ENCODE results near the gene LENEP. TPM values are rescaled to one million over a fixed set of nuclear protein-coding genes. Genes with fewer than 3 reads are reported as not detected.
A peak's percentile ranks its signal among the peaks of the same experiment; 100 is the strongest.

Gene LENEP
- total and polyA plus RNA-seq, 2 of the 8 experiments (the other 6 are each of a cell fraction or from before 2014, with no cell fraction given), result 1.3 TPM; not detected in 1

DNA sequence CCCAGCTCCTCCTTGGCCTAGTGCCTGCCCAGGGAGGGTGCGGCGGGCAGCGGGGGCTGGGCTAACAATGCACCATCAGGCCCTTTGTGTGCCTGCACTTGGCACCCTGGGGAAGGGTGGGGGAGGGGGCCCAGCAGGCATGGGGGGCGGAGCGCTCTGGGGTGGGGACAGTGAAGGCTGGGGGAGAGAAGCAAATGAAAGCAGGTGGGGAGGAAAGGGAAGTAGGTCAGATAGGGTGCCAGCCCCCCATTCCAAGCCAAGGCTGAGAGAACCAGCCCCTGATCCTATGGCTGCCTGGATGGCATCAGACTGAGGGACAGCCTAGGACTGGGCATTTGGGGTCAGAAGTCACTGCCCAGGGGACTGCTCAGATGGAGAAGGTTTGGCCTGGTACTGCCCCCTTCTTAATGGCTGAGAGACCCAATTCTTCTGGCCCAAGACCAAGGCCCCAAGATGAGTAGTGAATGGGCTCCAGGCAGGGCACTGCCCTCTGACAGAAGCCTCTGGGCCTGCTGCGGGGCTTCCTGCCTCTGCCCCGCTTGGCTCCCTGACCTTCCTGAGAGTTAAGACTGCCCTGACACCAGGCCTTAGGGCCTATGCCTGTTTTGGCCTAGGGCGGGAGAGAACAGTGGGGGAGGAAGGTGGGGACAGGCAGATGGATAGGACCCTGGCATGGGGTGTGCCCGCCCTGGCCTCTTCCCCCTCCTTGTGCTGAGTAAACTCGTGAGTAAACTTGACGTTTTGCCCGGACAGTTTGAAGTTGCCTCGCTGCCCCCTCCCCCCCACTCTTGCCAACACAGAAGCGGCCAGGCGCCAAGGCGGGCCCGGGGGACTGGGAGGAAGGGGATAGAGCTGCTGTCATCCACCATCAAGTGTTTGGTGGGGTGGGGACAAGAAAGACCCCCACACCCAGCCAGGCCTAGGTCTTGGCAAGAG lies 12.0 kb downstream of the LENEP start:
- peak overlapping the region in 3 of 4 experiments; percentile 2 to 99 (median 45); a peak in 3 of 8 replicates for H3K4me3 ChIP-seq (ENCODE audit: extremely low read depth in 1 of 4, insufficient read depth in 2 of 4, low read depth in 3 of 4, low read length in 4 of 4)
- CTCF ChIA-PET (ENCODE audit: partially characterized antibody), result interaction anchor here (1.4 to 18.6 kb wide), 12 partner anchors 7 to 80 kb away, joined by 3 to 354 read pairs (median 16); partner anchors contain the start of genes ADAM15, LENEP, PBXIP1 and ZBTB7B
- no peaks in the 10 kb centered on the region for H3K9me3 ChIP-seq (ENCODE audit: insufficient read depth in 2 of 2, low read depth in 1 of 2, low read length in 1 of 2)
- H4K20me1 ChIP-seq (replicated peaks in 1 of 2; ENCODE audit: control insufficient read depth in 1 of 2, insufficient read depth in 2 of 2, low read length in 2 of 2), result peaks cover 0 to 17% of the 10 kb centered on the region in 2 experiments
- H3K4me1 ChIP-seq (replicated peaks in 1 of 4; ENCODE audit: control insufficient read depth in 3 of 4, insufficient read depth in 4 of 4, low read length in 3 of 4), result peaks cover 6 to 40% (median 23%) of the 10 kb centered on the region in 4 experiments
- peak overlapping the region; percentile 53; the same call in 1 of the 2 replicates for H4K8ac ChIP-seq (ENCODE audit: extremely low read depth, insufficient read depth, low read length)
- H3K18ac ChIP-seq (ENCODE audit: extremely low read depth, low read length), result peak overlapping the region; percentile 40; the same call in 1 of the 2 replicates
- H3K14ac ChIP-seq (ENCODE audit: insufficient read length), result no peak overlapping the region
- WGBS, 2 experiments (ENCODE audit: extremely low coverage in 1 of 2, insufficient coverage in 1 of 2, insufficient read length in 1 of 2, insufficient replicate concordance in 2 of 2, low coverage in 1 of 2, low lambda C conversion rate in 2 of 2, missing lambda C conversion rate in 1 of 2), result 84% methylated on average over 12 of the region's 17 CpGs; no CpG with 5 or more reads in 1 of the 2 experiments
- H3K27me3 ChIP-seq (replicated peaks in 1 of 4; ENCODE audit: control insufficient read depth in 3 of 4, extremely low read depth in 1 of 4, insufficient read depth in 3 of 4, low read length in 3 of 4), result no peaks in the 10 kb centered on the region
- H2AK5ac ChIP-seq (ENCODE audit: low read depth, low read length), result peak overlapping the region; percentile 97; the same call in 1 of the 2 replicates
- H3K79me2 ChIP-seq (ENCODE audit: control insufficient read depth in 1 of 2, insufficient read depth in 2 of 2, low read length in 2 of 2), result peaks cover 0 to 59% of the 10 kb centered on the region in 2 experiments; a peak in 3 of 4 replicates
- 0 out of 2 replicates have a peak overlapping the region, but pooled peaks have one; percentile 80 for H2BK20ac ChIP-seq (ENCODE audit: low read length)
- no peak overlapping the region for H3K56ac ChIP-seq (replicated peaks; ENCODE audit: insufficient read length, low read depth, low read length)
- peak overlapping the region; percentile 63 for H4K91ac ChIP-seq (replicated peaks; ENCODE audit: insufficient read length, low read length)
- H2BK5ac ChIP-seq (ENCODE audit: low read depth, low read length), result peak overlapping the region; percentile 99; the same call in 1 of the 2 replicates
- H2BK120ac ChIP-seq (replicated peaks; ENCODE audit: low read depth, low read length), result no peak overlapping the region
- DNase-seq (ENCODE audit: low read depth in 1 of 2, low spot score in 2 of 2) (no peak), FAIRE-seq (no peak)
- no peak overlapping the region for H3K4ac ChIP-seq (replicated peaks; ENCODE audit: insufficient read length, low read depth, low read length)
- H3K27ac ChIP-seq (ENCODE audit: low read depth, low read length), result no peak overlapping the region
- no peak overlapping the region for H2AFZ ChIP-seq (ENCODE audit: low read length)
- peaks cover 0 to 2% (median 0%) of the 10 kb centered on the region in 4 experiments; a peak in 2 of 8 replicates for H3K36me3 ChIP-seq (ENCODE audit: control insufficient read depth in 2 of 4, insufficient read depth in 4 of 4, low read length in 3 of 4)
- POLR2A ChIA-PET (ENCODE audit: partially characterized antibody), result interaction anchor here (1.6 to 42.8 kb wide), 4 partner anchors 10 to 47 kb away, joined by 4 to 702 read pairs (median 395); partner anchors contain the start of genes CKS1B, FLAD1, PBXIP1 and PYGO2
- H4K5ac ChIP-seq (ENCODE audit: insufficient read length, low read depth, low read length), result peak overlapping the region; percentile 53
- H2BK15ac ChIP-seq (ENCODE audit: low read length), result peak overlapping the region; percentile 72; the same call in 1 of the 2 replicates
- peaks cover 17% of the 10 kb centered on the region for H3K79me1 ChIP-seq (ENCODE audit: low read depth, low read length)
- H3K4me2 ChIP-seq (ENCODE audit: insufficient read depth in 1 of 2, low read depth in 2 of 2, low read length in 2 of 2), result peak overlapping the region; percentile 79 to 93
- peaks cover 12% of the 10 kb centered on the region; the same call in 1 of the 2 replicates for H3K23me2 ChIP-seq (ENCODE audit: low read depth, low read length)
- H3K23ac ChIP-seq (ENCODE audit: insufficient read length), result no peak overlapping the region
- H2BK12ac ChIP-seq (ENCODE audit: low read depth, low read length), result peak overlapping the region; percentile 100; the same call in 1 of the 2 replicates
- H3K9ac ChIP-seq (replicated peaks in 1 of 4; ENCODE audit: extremely low read depth in 1 of 4, low read depth in 3 of 4, low read length in 3 of 4), result no peak overlapping the region
- no peak for TF ChIP-seq TEAD4 (IDR thresholded peaks at IDR 0.05; ENCODE audit: low read depth, low read length)
- no peak for TF ChIP-seq GABPA (IDR thresholded peaks at IDR 0.05; ENCODE audit: borderline replicate concordance, insufficient read depth, low read length)
- TF ChIP-seq NRF1 (IDR thresholded peaks at IDR 0.05; ENCODE audit: low read depth, low read length), result no peak
- no peak for TF ChIP-seq EZH2 (IDR thresholded peaks at IDR 0.05; ENCODE audit: low read depth, low read length, severe bottlenecking)
- no peak for TF ChIP-seq CHD2 (IDR thresholded peaks at IDR 0.05; ENCODE audit: low read length)
- TF ChIP-seq, protein P1, sequence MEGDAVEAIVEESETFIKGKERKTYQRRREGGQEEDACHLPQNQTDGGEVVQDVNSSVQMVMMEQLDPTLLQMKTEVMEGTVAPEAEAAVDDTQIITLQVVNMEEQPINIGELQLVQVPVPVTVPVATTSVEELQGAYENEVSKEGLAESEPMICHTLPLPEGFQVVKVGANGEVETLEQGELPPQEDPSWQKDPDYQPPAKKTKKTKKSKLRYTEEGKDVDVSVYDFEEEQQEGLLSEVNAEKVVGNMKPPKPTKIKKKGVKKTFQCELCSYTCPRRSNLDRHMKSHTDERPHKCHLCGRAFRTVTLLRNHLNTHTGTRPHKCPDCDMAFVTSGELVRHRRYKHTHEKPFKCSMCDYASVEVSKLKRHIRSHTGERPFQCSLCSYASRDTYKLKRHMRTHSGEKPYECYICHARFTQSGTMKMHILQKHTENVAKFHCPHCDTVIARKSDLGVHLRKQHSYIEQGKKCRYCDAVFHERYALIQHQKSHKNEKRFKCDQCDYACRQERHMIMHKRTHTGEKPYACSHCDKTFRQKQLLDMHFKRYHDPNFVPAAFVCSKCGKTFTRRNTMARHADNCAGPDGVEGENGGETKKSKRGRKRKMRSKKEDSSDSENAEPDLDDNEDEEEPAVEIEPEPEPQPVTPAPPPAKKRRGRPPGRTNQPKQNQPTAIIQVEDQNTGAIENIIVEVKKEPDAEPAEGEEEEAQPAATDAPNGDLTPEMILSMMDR (IDR thresholded peaks at IDR 0.05; ENCODE audit: control extremely low read depth in 1 of 3, insufficient read depth in 1 of 3, low read depth in 1 of 3, low read length in 3 of 3), result no peak
- TF ChIP-seq TAF1 (IDR thresholded peaks at IDR 0.05; ENCODE audit: low read depth, low read length), result no peak
